CD4-positive, alpha-beta T cell treated with Interleukin-21 for 1 hour (primary cell): ENCODE measurements around the gene TTC39B.

Experiments used
- DNase-seq: peaks from one replicate; pipeline ENCODE4 v3.0.0-alpha.2; 2020

TTC39B gene

GRCh38 chr9:15300218-15300617 is 6.8 kb downstream of the TTC39B start:
- no peak for DNase-seq

- peak; percentile 78 for DNase-seq
Observed at GRCh38 chr9:15299374-15299939, 7.6 kb downstream of the TTC39B start.

DNA sequence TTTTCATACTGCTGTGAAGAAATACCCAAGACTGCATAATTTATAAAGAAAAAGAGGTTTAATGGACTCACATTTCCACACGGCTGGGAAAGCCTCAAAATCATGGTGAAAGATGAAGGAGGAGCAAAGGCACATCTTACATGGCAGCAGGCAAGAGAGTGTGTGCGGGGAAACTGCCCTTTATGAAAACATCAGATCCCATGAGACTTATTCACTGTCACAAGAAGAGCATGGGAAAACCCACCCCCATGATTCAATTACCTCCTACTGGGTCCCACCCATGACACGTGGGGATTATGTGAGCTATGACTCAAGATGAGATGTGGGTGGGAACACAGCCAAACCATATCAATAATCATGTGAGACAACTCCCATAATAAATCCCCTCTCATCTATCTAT is 8.7 kb downstream of the TTC39B start:
- no peak for DNase-seq

DNA sequence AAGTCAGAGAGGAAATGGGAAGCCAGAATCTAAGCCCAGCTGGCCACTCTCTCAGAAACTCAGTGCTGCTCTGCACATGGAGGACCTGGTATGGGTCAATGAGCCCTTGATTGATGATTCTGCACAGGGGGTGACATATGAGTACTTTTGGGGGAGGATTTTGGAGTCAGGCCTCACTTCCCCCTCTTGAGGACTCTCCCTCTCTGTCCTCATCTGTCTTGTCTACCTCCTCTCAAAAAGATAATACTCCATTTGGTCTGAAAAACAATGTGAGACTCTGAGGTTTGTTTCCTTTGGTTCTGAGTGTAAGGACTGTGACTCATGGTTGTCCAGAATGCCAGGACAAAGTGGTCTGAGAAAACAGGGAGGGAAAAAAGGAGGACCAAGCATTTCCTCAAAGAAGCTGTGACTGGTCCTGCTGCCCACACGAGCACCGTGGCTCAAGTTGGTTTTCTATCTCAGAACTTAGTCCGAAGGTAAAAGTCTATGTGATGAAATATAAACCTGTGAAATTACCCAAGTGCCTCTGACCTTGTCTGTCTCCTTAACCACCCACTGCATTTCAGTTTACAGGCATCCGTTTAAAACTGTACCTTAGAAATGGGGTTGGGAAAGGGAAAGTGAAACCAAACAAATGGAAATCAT is 11.1 kb downstream of the TTC39B start:
- peak; percentile 72 for DNase-seq

DNA sequence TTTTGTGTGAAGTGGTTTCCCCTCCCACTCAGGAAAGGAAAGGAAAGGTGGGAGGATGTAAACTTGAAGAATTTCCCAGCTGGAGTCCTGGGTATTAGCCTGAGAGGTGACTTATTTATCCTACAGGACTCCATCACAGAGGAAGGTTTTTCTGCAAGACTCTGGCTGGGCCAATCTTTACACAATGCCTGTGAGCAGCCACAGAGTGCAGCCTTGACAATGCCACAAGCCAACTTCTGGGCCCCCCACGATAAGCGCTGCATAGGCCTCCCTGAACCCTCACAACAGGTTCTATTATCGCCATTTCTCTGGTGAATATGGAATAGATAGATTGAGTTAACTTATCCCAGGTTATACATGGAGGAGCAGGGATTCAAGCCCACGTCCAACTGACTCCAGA is 12.4 kb downstream of the TTC39B start:
- no peak for DNase-seq

DNA sequence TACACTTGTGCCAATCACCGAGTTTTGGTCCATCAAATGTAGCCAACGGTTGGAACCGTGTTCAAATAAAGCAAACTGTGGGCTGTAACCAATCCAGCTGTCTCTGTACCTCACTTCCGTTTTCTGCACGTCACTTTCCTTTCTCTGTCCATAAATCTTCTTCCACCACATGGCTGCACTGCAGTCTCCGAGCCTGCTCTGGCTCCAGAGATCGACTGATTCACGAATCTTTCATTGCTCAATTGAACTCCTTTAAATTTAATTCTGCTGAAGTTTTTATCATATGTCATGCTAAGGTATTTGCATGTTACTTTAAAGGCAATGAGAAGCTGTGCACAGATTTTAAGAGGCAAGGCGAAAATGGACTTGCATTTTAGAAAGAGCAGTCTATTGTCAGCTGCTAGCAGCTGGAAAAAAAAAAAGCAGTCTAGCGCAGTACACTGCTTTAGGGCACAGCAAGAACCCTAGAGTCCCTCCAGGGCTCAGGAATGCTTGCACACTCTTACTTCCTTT is 13.2 kb downstream of the TTC39B start:
- peak; percentile 58 for DNase-seq

DNA sequence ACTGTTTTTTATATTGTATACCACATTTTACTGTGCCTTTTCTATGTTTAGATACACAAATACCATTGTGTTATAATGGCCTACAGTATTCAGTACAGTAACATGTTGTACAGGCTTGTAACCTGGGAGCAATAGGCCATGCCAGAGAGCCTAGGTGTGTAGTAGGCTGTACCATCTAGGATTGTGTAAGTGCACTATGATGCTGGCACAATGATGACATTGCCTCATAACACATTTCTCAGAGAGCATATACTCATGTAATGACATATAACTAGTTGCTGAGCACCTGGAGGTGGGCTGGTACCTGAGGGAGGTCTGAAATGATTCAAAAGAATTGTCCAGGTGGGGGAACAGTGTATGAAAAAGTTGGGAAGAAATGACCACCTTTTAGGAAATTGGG is 13.9 kb downstream of the TTC39B start:
- no peak for DNase-seq

DNA sequence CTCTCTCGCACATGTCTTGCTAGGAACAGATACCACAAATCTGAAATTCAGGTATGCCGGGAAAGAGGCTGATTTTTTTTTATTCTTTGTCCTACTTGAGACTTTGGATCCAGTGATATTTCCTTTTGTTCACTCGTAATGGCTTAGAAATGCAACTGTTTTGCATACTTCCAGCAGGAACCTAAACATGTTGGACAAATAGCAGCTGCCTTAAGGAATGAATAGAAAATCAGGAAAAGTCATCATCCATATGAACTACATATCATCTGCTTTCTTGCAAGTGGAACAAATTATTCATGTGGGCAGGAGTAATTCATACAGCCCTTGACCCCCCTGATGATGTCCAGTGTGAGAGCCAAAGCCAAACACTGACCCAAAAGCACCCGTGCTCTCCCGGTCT is 17.4 kb downstream of the TTC39B start:
- no peak for DNase-seq

DNA sequence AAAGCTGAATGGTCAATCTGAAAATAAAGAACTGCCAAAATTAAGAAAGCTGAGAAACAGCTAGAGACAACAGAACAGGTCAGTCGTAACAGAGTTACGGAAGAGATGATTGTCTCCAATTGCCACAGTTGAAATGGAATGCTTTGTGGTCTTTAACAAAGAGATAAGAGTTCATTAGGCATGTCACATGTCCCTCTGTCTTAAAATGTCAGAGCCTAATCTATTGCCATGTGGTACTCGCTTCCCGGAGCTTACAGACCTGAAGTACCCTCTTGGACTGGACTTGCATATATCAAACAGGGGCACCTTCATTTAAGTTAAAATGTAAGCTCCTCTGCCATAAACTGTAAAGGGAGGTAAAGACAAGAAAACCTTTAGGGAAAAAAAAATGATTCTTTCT is 19.7 kb downstream of the TTC39B start:
- DNase-seq: no peak

DNA sequence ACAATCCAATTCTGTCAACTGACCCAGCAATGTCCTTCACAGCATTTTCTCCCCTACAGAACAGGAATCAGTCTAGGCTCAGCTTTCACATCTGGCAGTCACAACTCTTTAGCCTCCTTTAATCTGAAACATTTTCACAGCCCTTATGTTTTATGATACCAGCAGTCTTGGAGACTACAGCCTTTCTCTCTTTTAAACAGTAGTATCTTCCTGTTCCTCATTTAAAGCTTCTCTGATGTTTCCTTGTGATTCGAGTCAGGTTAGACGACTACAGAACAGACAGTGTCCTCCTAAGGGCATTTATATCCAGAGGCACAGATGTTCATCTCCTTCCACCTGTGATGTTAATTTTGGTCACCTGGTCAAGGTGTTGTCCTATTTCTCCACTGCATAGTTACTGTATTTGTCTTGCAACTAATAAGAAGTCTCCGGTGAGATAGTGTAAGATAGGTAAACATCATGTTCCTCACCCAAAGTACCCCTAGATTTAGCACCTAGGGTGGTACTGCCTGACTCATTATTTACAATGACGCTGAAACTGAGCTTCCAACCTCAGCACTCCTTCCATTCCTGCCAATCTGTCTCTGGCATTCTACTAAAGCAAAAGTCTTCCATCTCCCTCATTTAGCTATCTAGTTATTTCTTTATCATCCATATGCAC is 20.7 kb downstream of the TTC39B start:
- DNase-seq: no peak

DNA sequence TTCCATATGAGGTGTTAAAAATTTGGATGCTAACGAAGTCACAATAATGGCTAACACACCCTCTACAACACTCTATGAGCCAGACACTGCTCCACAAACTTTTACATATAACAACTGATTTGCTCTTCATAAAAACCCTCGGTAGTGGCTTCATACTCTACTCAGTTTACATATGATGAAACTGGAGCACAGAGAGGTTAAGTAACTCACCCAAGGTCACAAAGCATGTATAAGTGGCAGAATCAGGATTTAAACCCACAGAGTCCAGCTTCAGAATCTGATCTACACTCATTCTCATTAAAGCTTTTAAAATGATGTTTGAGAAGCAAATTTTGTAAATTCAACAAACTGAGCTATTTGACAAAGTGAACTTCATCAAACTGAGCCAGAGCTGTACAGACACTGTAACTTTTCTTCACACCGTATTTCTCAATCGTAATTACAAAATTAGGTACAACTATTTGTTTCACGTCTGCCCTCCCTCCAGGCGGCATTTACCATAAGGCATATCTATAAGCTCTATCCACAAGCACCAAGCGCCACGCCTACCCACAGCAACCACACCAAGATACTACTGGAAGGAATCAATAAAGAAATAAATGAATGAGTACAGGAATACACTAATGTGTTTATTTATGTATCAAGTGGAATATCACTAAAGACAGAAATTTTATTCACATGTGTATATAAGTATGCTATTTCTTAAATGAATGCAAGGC is 24.3 kb downstream of the TTC39B start:
- no peak for DNase-seq

- DNase-seq: no peak
Observed at GRCh38 chr9:15280647-15281046, 26.4 kb downstream of the TTC39B start.

DNA sequence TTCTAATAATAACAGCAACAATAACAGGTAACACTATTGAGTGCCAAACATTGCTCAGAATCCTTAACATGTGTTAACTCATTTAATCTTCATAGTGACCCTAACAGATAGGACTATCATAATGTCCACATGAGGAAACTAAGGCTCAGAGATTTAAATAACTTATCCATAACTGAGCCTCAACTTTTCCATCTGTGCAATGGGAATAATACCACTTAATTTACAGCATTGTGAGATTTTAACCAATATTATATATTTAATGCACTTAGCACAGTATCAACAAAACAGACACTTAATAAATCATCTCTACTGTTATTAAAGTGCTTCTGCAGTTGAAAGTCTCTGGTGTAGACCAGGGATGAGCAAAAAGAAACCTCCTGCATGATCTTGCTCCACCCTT is 28.2 kb downstream of the TTC39B start:
- DNase-seq: no peak

DNA sequence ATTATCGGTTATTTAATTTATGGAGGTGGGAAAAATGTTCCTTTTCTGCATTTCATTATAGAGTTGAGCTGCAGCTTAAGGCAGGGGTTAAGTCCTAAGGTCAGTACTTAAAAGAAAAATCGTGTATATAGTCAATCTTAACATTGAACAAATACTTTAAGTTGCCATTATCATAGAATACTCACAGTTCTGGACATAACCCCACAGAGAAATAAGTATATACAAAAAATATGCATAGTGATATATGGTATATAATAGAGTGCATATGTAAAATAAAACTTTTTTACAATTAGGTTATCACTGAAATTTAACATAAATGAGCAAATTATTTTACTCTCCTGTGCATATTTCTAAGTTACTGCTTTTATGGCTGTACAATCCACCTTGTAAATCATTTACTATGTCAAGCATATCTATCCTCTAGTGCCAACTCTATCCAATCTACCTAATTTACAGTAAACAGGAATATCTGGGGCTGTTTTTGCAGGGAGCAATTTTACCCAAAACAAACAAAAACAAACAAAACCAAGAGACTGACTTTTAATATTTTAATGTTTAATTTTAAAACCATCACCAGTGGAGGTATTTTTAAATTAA is 28.8 kb downstream of the TTC39B start:
- no peak for DNase-seq

GRCh38 chr9:15277400-15278090 is 29.5 kb downstream of the TTC39B start:
- peak; percentile 47 for DNase-seq

DNA sequence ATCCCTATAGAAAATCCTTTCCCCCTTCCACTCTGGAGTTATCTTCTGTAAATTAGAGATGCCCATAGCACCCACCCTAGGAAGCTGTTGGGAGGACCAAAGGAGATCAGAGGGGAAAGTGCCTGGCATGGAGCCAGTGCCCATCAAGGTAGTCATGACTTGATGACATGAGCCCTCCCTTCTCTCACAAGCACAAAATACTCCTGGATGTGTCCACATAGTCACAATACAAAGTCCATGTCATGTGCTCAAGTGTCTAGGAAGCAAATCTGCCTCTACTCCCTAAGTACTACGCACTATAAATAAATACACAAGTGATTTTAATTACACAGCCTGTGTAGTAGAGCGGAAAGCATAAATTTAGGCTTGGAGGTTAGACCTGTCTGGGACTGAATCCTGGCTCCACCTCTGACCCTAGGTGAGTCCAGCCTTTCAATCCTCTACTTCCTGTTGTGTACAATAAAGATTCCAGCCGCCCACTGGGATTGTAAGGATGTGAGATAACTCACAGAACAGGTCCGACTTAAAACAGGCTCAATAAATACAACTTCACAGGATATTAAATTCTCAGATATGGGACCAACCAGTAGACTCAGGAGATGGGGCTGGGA is 30.6 kb downstream of the TTC39B start:
- DNase-seq: no peak

- DNase-seq: no peak
Observed at GRCh38 chr9:15274425-15274824, 32.6 kb downstream of the TTC39B start.

DNA sequence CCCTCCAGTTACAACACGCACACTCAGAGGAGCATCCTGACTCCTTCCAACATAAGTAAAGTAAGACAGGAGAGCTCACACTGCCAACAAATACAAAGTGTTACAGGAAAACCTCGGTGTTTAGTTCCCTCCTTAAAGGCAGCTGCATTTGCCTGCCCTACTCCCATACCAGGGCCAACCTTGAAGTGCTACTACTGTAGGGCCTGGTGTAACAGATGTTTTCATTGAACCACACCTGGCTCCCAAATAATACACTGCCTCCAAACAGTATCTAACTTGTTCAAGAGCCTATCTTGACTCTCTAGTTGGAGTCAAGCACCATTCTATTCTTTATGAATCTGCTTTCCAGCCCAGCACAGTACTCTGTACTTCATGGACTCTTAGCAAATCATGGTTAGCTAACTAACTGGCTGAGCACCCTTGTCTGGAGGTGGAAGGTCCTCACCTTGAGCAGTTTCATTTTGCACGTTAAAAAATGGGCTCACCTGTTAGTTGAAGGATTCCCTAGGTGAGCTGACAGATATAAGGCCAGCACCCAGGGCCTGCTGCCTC is 34.6 kb downstream of the TTC39B start:
- no peak for DNase-seq

GRCh38 chr9:15271403-15271802 is 35.6 kb downstream of the TTC39B start:
- DNase-seq: peak; percentile 29

- no peak for DNase-seq
Observed at GRCh38 chr9:15268782-15269181, 38.2 kb downstream of the TTC39B start.

- DNase-seq: no peak
Observed at GRCh38 chr9:15268317-15268716, 38.7 kb downstream of the TTC39B start.

GRCh38 chr9:15264918-15265317 is 42.1 kb downstream of the TTC39B start:
- no peak for DNase-seq
